Measurements from ENCODE around the gene GAD1.
A peak's percentile ranks its signal among the peaks of the same experiment; 100 is the strongest.

GAD1 gene

GRCh38 chr2:170816504-170817092, at the start of gene GAD1:
GAD1 (plus strand) TSS chr2:170816887; CDS start chr2:170818592, 1,705 bp downstream.
- DNase-seq (ENCODE audit: low spot score) = peak; percentile 87

GRCh38 chr2:170770008-170770605, 46.6 kb upstream of the GAD1 start, which contains the start of gene ERICH2:
ERICH2 (plus strand) TSS chr2:170770378; CDS start chr2:170770682, 304 bp downstream.
- peak; percentile 72 for DNase-seq (ENCODE audit: low spot score)

GRCh38 chr2:170770606-170771420, 45.9 kb upstream of the GAD1 start:
- peak; percentile 79 for DNase-seq (ENCODE audit: low spot score)

- no peak for DNase-seq (ENCODE audit: low spot score)
Observed at GRCh38 chr2:170771421-170771937, 45.2 kb upstream of the GAD1 start.

- no peak for DNase-seq (ENCODE audit: low spot score)
Observed at GRCh38 chr2:170772295-170772694, 44.4 kb upstream of the GAD1 start.

GRCh38 chr2:170774074-170774473, 42.6 kb upstream of the GAD1 start:
- DNase-seq (ENCODE audit: low spot score) = no peak

GRCh38 chr2:170778900-170779299, 37.8 kb upstream of the GAD1 start:
- no peak for DNase-seq (ENCODE audit: low spot score)

- DNase-seq (ENCODE audit: low spot score) = no peak
Observed at GRCh38 chr2:170779304-170779703, 37.4 kb upstream of the GAD1 start.

GRCh38 chr2:170782673-170783072, 34.0 kb upstream of the GAD1 start:
- no peak for DNase-seq (ENCODE audit: low spot score)

- no peak for DNase-seq (ENCODE audit: low spot score)
Observed at GRCh38 chr2:170783549-170783948, 33.1 kb upstream of the GAD1 start.

- no peak for DNase-seq (ENCODE audit: low spot score)
Observed at GRCh38 chr2:170798996-170799395, 17.7 kb upstream of the GAD1 start.

GRCh38 chr2:170806548-170806947, 10.1 kb upstream of the GAD1 start:
- no peak for DNase-seq (ENCODE audit: low spot score)

GRCh38 chr2:170812710-170813600, 3.7 kb upstream of the GAD1 start:
- DNase-seq (ENCODE audit: low spot score) = peak; percentile 71

- DNase-seq (ENCODE audit: low spot score) = peak; percentile 41
Observed at GRCh38 chr2:170813611-170814532, 2.8 kb upstream of the GAD1 start.

- DNase-seq (ENCODE audit: low spot score) = no peak
Observed at GRCh38 chr2:170814533-170815230, 2.0 kb upstream of the GAD1 start.

- no peak for DNase-seq (ENCODE audit: low spot score)
Observed at GRCh38 chr2:170815311-170815710, 1.4 kb upstream of the GAD1 start.

- DNase-seq (ENCODE audit: low spot score) = peak; percentile 95
Observed at GRCh38 chr2:170815746-170816503, 762 bp upstream of the GAD1 start.

GRCh38 chr2:170817093-170818035, 677 bp downstream of the GAD1 start:
- DNase-seq (ENCODE audit: low spot score) = peak; percentile 60
